K562 (cell line): ENCODE data around the gene SERPING1. TPM values are rescaled to one million over a fixed set of nuclear protein-coding genes. Genes with fewer than 3 reads are reported as not detected.

Source experiments
- ATAC-seq: fragments of 200-7000 bp; cut with Tn5 transposase; 3 replicates; pipeline ENCODE4 v1.9.1; 2020; ENCODE audit warnings: moderate library complexity
- BruUV-seq: library from RNA; stranded (reverse); fragments of 400-500 nt; replicated peaks from 2 replicates; lab custom pipeline; 2021; lab: Mats Ljungman, UMichigan
- CTCF ChIA-PET: fragments of 300-600 bp; formaldehyde crosslinking; extraction: SDS; loops from one replicate; lab custom pipeline; 2021; ENCODE audit warnings: low intra/inter-chr PET ratio; lab: Yijun Ruan, JAX
- POLR2A ChIA-PET: fragments of 300-600, 350-650 bp; sonication (Branson Sonifier 250); formaldehyde crosslinking; extraction: SDS; loops from one replicate; lab custom pipeline; 2021; ENCODE audit warnings: antibody characterized with exemption, inconsistent platforms; lab: Yijun Ruan, JAX
- DNase-seq, 4 experiments: peaks; one replicate each; pipeline versions ENCODE4 v3.0.0 to v3.0.0-alpha.2; 2011 to 2018; ENCODE audit warnings: low spot score in 3 of 4, mixed read lengths in 3 of 4; ENCODE audit errors: extremely low read depth in 1 of 4
- FAIRE-seq: peaks from 2 replicates; lab custom pipeline; 2011; peaks lifted over from hg19 to GRCh38; lab: Jason Lieb, UNC
- H2AFZ ChIP-seq: 2 replicates; pipeline ENCODE4 v1.6.0; 2011; ENCODE audit warnings: low read depth, low read length, control low read depth, inconsistent platforms
- H3K27ac ChIP-seq: fragments of 200-600 bp; 3 replicates; pipeline ENCODE4 v1.8.0; 2011; ENCODE audit warnings: low read depth, mild to moderate bottlenecking, control low read depth, inconsistent platforms, low read length, moderate library complexity, mixed read lengths; ENCODE audit errors: extremely low read depth
- H3K27me3 ChIP-seq, 2 experiments: fragments of 300-600 bp in 1 of 2; 2 replicates in 1 of 2; 3 replicates in 1 of 2; pipeline versions ENCODE4 v1.6.0 to v1.8.0; 2011; ENCODE audit warnings: inconsistent platforms in 2 of 2, low read length in 2 of 2, mild to moderate bottlenecking in 1 of 2, mixed read lengths in 1 of 2, moderate library complexity in 1 of 2; ENCODE audit not compliant: control insufficient read depth in 2 of 2, insufficient read depth in 2 of 2
- H3K36me3 ChIP-seq: fragments of 300-600 bp; 3 replicates; pipeline ENCODE4 v1.8.0; 2011; ENCODE audit warnings: mild to moderate bottlenecking, low read length, inconsistent platforms; ENCODE audit not compliant: control insufficient read depth, insufficient read depth
- H3K4me1 ChIP-seq, 2 experiments: fragments of 200-600 bp in 1 of 2; replicated peaks in 1 of 2; 2 replicates in 1 of 2; 3 replicates in 1 of 2; pipeline versions ENCODE4 v1.5.1 to v1.8.0; 2011; ENCODE audit warnings: inconsistent platforms in 2 of 2, low read length in 2 of 2, mild to moderate bottlenecking in 1 of 2, mixed read lengths in 1 of 2, moderate library complexity in 1 of 2; ENCODE audit not compliant: control insufficient read depth in 2 of 2, insufficient read depth in 2 of 2
- H3K4me2 ChIP-seq: 2 replicates; pipeline ENCODE4 v1.6.1; 2011; ENCODE audit warnings: low read length, control low read depth, inconsistent platforms, mixed read lengths; ENCODE audit not compliant: insufficient read depth
- H3K4me3 ChIP-seq: fragments of 200-600 bp; sonication (generic), shearing (Covaris generic); 2 replicates; pipeline ENCODE4 v1.5.1; 2016; ENCODE audit warnings: control low read depth, inconsistent platforms
- H3K79me2 ChIP-seq: fragments of 200-600 bp; 3 replicates; pipeline ENCODE4 v1.8.0; 2011; ENCODE audit warnings: low read length, inconsistent platforms; ENCODE audit not compliant: control insufficient read depth, insufficient read depth
- H3K9ac ChIP-seq, 2 experiments: 2 replicates each; pipeline versions ENCODE4 v1.6.0 to v1.6.1; 2011; ENCODE audit warnings: low read depth in 2 of 2, low read length in 2 of 2, control low read depth in 1 of 2, inconsistent platforms in 1 of 2, mild to moderate bottlenecking in 1 of 2, mixed read lengths in 1 of 2; ENCODE audit not compliant: insufficient read depth in 1 of 2
- H3K9me1 ChIP-seq: one replicate; pipeline ENCODE4 v1.6.0; 2011; ENCODE audit warnings: inconsistent platforms, mild to moderate bottlenecking, low read length, moderate library complexity; ENCODE audit not compliant: control insufficient read depth, insufficient read depth
- H3K9me3 ChIP-seq: replicated peaks from 2 replicates; pipeline ENCODE4 v1.5.1; 2011; ENCODE audit warnings: low read depth, low read length, inconsistent platforms; ENCODE audit not compliant: control insufficient read depth, insufficient read depth
- H4K20me1 ChIP-seq: replicated peaks from 2 replicates; pipeline ENCODE4 v1.6.1; 2011; ENCODE audit warnings: low read length, inconsistent platforms, mixed read lengths; ENCODE audit not compliant: control insufficient read depth, insufficient read depth
- BHLHE40 ChIP-seq: IDR thresholded peaks from 2 replicates; pipeline ENCODE4 v1.6.1; 2011; ENCODE audit warnings: low read length, improper control_type of control experiment
- BMI1 ChIP-seq: fragments of 150-350 bp; IDR thresholded peaks from 2 replicates; pipeline ENCODE4 v1.6.1; 2014; ENCODE audit warnings: low read length
- CBX3 ChIP-seq, 2 experiments: IDR thresholded peaks; 1 replicate in 1 of 2; 2 replicates in 1 of 2; pipeline ENCODE4 v1.6.1; 2012; ENCODE audit warnings: inconsistent platforms in 2 of 2, low read length in 2 of 2, borderline replicate concordance in 1 of 2, control low read depth in 1 of 2
- ETV6 ChIP-seq, 3 experiments: fragments of 150-350 bp in 1 of 3; sonication (generic) in 1 of 3; formaldehyde crosslinking in 1 of 3; IDR thresholded peaks; 2 replicates each; pipeline versions ENCODE4 v1.6.1 to v1.8.0; 2014 to 2022; ENCODE audit warnings: borderline replicate concordance in 2 of 3, low read depth in 2 of 3, antibody characterized with exemption in 1 of 3, low read length in 1 of 3, mild to moderate bottlenecking in 1 of 3, missing genetic modification reagents in 1 of 3
- FOXK2 ChIP-seq, 2 experiments: fragments of 450-650 bp; IDR thresholded peaks in 1 of 2; conservative IDR thresholded peaks in 1 of 2; 2 replicates each; pipeline ENCODE4 v1.6.1; 2016; ENCODE audit warnings: low read depth in 2 of 2, mild to moderate bottlenecking in 1 of 2
- LEF1 ChIP-seq: fragments of 450-650 bp; IDR thresholded peaks from 2 replicates; pipeline ENCODE4 v1.6.1; 2016; ENCODE audit warnings: mild to moderate bottlenecking
- TAL1 ChIP-seq: fragments of 450-650 bp; IDR thresholded peaks from 2 replicates; pipeline ENCODE4 v1.6.1; 2016; ENCODE audit warnings: mild to moderate bottlenecking
- TEAD2 ChIP-seq: fragments of 450-650 bp; IDR thresholded peaks from 2 replicates; pipeline ENCODE4 v1.6.1; 2016; ENCODE audit warnings: missing genetic modification characterization, control low read depth, missing compliant biosample characterization
- ZKSCAN1 ChIP-seq: fragments of 150-350 bp; IDR thresholded peaks from 2 replicates; pipeline ENCODE4 v1.6.1; 2016; ENCODE audit warnings: low read depth, low read length
- WGBS: fragments of 100-300 bp; shearing (Covaris generic); methylation state at CpG from one replicate; pipeline ENCODE4 v1.1.6; 2016; ENCODE audit warnings: low coverage, mixed read lengths; ENCODE audit not compliant: insufficient coverage; ENCODE audit errors: missing lambda C conversion rate; 5-methylcytosine and 5-hydroxymethylcytosine counted together
- in situ Hi-C: fragments of 300-500 bp; cut with MboI; formaldehyde crosslinking; loops from 4 replicates; pipeline ENCODE4 v1.15.0; 2018; ENCODE audit warnings: inconsistent platforms, mixed read lengths
- intact Hi-C: fragments of 100-400 bp; cut with micrococcal nuclease; formaldehyde crosslinking; loops from 2 replicates; pipeline ENCODE4 v1.14.2; 2022
- polyA plus RNA-seq, 8 experiments: library from polyadenylated mRNA; depleted of rRNA in 4 of 8; stranded (reverse) in 5 of 8; unstranded in 3 of 8; fragments of >200 nt; fragmentation: Nextera tagmentation in 2 of 8; fragmentation: Illumina TruSeq in 1 of 8; extraction: Ambion mirVana in 2 of 8; extraction: Trizol in 1 of 8; gene quantifications; 2 replicates each; pipeline versions ENCODE4 v1.2.1 to v1.2.3, GENCODE V29; 2011 to 2014; ENCODE audit warnings: inconsistent platforms in 1 of 8, missing spikeins in 1 of 8
- total RNA-seq, 7 experiments: library from RNA; depleted of rRNA in 6 of 7; stranded (reverse); fragments of >200 nt in 6 of 7; fragmentation: Illumina TruSeq in 2 of 7; extraction: Trizol in 2 of 7; gene quantifications; 2 replicates each; pipeline versions ENCODE4 v1.2.1 to v1.2.3, GENCODE V29; 2011 to 2021; ENCODE audit warnings: low replicate concordance in 1 of 7

SERPING1 gene
- total and polyA plus RNA-seq, 9 of the 15 experiments (the other 6 are each of a cell fraction or from before 2014, with no cell fraction given) = 0.10 to 1.00 (median 0.21) TPM; not detected in 2

DNA sequence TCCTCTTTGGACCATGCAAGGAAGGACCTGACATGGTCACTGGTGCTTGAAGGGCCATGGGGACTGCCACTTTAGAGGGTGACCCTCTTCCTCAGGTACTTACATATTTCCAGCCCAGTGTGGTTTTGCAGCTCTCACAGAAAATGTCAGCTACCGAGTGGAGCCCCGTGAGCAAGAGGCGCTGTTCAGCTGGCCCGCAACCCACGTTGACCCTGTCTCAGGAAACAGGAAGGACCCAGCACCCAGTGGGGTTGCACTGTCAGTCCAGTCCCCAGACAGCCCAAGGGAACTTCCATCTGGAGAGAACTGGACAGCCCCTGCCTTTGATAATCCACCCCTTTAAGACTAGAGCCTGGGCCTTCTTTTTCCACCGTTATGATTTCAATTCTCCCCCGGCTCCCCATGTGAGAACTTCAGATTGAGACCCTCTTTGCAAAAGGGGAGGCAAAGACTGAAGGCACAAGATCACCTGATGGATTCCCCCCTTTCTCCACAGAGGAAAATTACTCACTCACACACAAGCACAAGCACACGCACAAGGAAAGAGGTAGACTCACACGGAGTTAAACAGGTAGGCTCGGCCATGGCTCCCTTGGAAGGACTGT is 48.8 kb downstream of the SERPING1 start:
- no peak overlapping the region for H3K4me2 ChIP-seq
- 30% methylated on average over 10 of the region's 10 CpGs for WGBS

DNA sequence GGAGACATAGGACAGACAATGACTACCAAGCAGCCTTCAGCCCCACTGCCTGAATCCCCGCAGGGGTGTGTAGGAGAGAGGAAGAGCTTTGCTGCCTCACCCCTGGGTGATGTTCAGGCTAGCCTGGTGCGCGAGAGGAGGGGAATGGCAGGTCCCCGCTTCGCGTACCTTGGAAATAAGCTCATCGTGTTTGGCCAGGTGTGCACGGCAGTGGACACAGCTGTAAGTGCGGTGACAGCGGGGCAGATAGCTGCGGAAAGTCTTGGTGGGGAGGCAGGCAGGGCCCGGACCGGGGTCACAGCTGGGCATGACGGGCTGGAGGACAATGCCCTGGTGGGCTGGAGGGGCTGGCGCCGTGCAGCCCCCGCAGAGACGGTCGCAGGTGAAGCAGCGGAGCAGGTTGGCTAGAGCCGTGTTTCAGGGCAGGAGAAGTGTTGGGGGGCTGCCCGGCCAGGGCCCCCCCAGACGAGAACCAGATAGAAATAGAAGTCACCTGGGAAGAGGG is 49.4 kb downstream of the SERPING1 start:
- Histone ChIP-seq H4K20me1 (no peaks in the 10 kb centered on the region; the same call in 1 of the 2 replicates), H3K4me3 (no peak overlapping the region), H3K9me3 (no peaks in the 10 kb centered on the region), H2AFZ (no peak overlapping the region), H3K79me2 (no peaks in the 10 kb centered on the region), H3K27ac (no peak overlapping the region), H3K4me1 (peaks cover 32 to 35% of the 10 kb centered on the region in 2 experiments), H3K9ac (no peak overlapping the region), H3K4me2 (no peak overlapping the region), H3K27me3 (peaks cover 0 to 15% of the 10 kb centered on the region in 2 experiments; a peak in 2 of 5 replicates), H3K9me1 (no peaks in the 10 kb centered on the region), H3K36me3 (no peaks in the 10 kb centered on the region)
- ATAC-seq (no peak), FAIRE-seq (no peak), DNase-seq (no peak)
- in situ Hi-C loops = loop anchor here (10.0 kb wide), 1 partner anchor 192 kb away; no protein-coding TSS in a partner anchor
- 52% methylated on average over 16 of the region's 23 CpGs for WGBS
- POLR2A ChIA-PET = interaction anchor here (1.6 kb wide), 1 partner anchor 154 kb away, joined by 5 read pairs; no protein-coding TSS in a partner anchor
- intact Hi-C loops = no loop called here
- CTCF ChIA-PET = no interaction called here
- TF ChIP-seq CBX3 (IDR thresholded peaks at IDR 0.05; ENCODE audit: borderline replicate concordance in 1 of 2, low read length in 2 of 2) = no peak
- no peak for TF ChIP-seq BMI1
- TF ChIP-seq LEF1 = no peak
- no peak for TF ChIP-seq TAL1
- no peak for TF ChIP-seq TEAD2 (tag)
- no peak for TF ChIP-seq ETV6 (IDR thresholded peaks at IDR 0.05; ENCODE audit: borderline replicate concordance in 1 of 2, low read depth in 2 of 2, low read length in 1 of 2)
- TF ChIP-seq ETV6 (CRISPR knock-in tag; IDR thresholded peaks at IDR 0.05; ENCODE audit: borderline replicate concordance) = no peak
- no peak for TF ChIP-seq FOXK2 (conservative IDR thresholded peaks at IDR 0.05 in 1 of 2, IDR thresholded peaks at IDR 0.05 in 1 of 2; ENCODE audit: low read depth in 2 of 2)
- BruUV-seq = no TSS peak

More for the DNA sequence above, 48.8 kb downstream of the SERPING1 start:
- FAIRE-seq (no peak), ATAC-seq (no peak), DNase-seq (no peak)
- Histone ChIP-seq H3K9me3 (no peaks in the 10 kb centered on the region), H3K4me1 (peaks cover 32 to 36% of the 10 kb centered on the region in 2 experiments), H3K9me1 (no peaks in the 10 kb centered on the region), H4K20me1 (no peaks in the 10 kb centered on the region; the same call in 1 of the 2 replicates), H3K27ac (no peak overlapping the region), H3K4me3 (no peak overlapping the region), H3K9ac (no peak overlapping the region; a peak in 1 of 4 replicates), H2AFZ (no peak overlapping the region), H3K79me2 (no peaks in the 10 kb centered on the region), H3K27me3 (peaks cover 0 to 15% of the 10 kb centered on the region in 2 experiments; a peak in 2 of 5 replicates), H3K36me3 (no peaks in the 10 kb centered on the region)
- no peak for TF ChIP-seq BHLHE40
- TF ChIP-seq ZKSCAN1 = peak; percentile 31; the same call in 1 of the 2 replicates
- no TSS peak for BruUV-seq
- POLR2A ChIA-PET = interaction anchor here (0.6 kb wide), 1 partner anchor 11 kb away, joined by 3 read pairs; no protein-coding TSS in a partner anchor
- intact Hi-C loops (no loop called here), in situ Hi-C loops (loop anchor here (10.0 kb wide), 1 partner anchor 191 kb away; no protein-coding TSS in a partner anchor)
- CTCF ChIA-PET = interaction anchor here (1.4 kb wide), 1 partner anchor 78 kb away, joined by 5 read pairs; the partner anchor contains the start of gene UBE2L6
